HFFc6 (cell line): ENCODE data around the gene MOCS3. TPM values are rescaled to one million over a fixed set of nuclear protein-coding genes. Genes with fewer than 3 reads are reported as not detected.
A peak's percentile ranks its signal among the peaks of the same experiment; 100 is the strongest.

Experiments used
- DNase-seq: peaks from one replicate; pipeline ENCODE4 v3.0.0-alpha.2; 2018
- H3K27ac Mint-ChIP-seq: 2 replicates; pipeline ENCODE4 v1.8.0; 2020; ENCODE audit warnings: mild to moderate bottlenecking, mixed read lengths
- H3K27me3 Mint-ChIP-seq: 2 replicates; pipeline ENCODE4 v1.8.0; 2021; ENCODE audit warnings: mild to moderate bottlenecking, moderate library complexity, mixed read lengths; ENCODE audit not compliant: insufficient read depth
- H3K36me3 Mint-ChIP-seq: 2 replicates; pipeline ENCODE4 v1.8.0; 2021; ENCODE audit warnings: low read depth, mixed read lengths
- H3K4me1 Mint-ChIP-seq: 2 replicates; pipeline ENCODE4 v1.8.0; 2020; ENCODE audit warnings: low read depth, mixed read lengths
- H3K4me3 Mint-ChIP-seq: 2 replicates; pipeline ENCODE4 v1.8.0; 2020; ENCODE audit warnings: mild to moderate bottlenecking, moderate library complexity, mixed read lengths
- H3K9me3 Mint-ChIP-seq: 2 replicates; pipeline ENCODE4 v1.8.0; 2020; ENCODE audit warnings: mild to moderate bottlenecking, mixed read lengths
- total RNA-seq, 6 experiments: library from RNA; stranded (reverse); fragmentation: NEBNext Ultra II Directional; extraction: Animal tissue kit (Norgen Biotek cat#: 25700); gene quantifications; 2 replicates in 1 of 6; 3 replicates in 5 of 6; pipeline ENCODE4 v1.2.3, GENCODE V29; 2021
- TF ChIP-seq, protein P1 (sequence below): fragments of 200-600 bp; sonication (generic); IDR thresholded peaks from 2 replicates; pipeline ENCODE4 v1.5.0; 2021; ENCODE audit warnings: antibody characterized with exemption, mild to moderate bottlenecking

MOCS3 gene
- total RNA-seq, 6 experiments from 2014 or later, result 5.0 to 6.1 (median 5.4) TPM

DNA sequence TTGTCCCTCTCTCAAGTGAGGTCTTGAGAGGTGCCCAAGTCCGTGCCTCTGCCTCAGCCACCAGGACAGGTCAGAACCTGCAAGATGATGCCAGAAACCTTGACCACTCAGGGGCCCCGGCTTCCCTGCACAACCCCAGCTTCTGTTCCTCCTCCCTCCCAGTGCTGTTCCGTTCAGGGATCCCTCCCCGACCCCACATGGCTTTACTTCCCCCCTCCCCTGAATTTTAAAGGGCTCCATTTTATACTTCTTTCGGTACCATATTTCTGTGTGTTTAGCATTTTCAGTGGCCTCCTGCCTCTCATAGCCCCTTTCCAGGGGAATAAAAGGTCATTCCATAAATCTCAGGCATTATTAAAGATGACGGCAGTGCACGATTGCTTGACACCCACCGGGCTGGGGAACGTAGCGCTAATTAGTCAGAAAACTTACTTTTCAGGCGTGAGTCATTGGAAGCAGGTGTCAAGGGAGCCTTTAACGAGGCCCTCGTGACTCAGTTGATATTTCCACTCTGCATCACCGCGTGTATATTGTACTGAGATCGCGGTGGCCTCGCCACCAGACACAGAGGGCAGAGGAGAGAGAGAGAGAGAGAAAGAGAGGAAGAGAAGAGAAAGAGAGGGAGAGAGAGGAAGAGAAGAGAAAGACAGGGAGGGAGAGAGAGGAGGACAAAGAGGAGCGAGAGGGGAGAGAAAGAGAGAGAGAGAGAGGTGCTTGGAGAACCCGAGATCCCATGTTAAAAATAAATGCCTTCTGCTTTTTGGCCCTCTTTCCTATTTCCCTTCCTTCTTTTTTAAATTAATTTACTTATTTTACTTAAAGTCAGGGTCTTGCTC is 43.0 kb downstream of the MOCS3 start:
- TF ChIP-seq, protein P1, sequence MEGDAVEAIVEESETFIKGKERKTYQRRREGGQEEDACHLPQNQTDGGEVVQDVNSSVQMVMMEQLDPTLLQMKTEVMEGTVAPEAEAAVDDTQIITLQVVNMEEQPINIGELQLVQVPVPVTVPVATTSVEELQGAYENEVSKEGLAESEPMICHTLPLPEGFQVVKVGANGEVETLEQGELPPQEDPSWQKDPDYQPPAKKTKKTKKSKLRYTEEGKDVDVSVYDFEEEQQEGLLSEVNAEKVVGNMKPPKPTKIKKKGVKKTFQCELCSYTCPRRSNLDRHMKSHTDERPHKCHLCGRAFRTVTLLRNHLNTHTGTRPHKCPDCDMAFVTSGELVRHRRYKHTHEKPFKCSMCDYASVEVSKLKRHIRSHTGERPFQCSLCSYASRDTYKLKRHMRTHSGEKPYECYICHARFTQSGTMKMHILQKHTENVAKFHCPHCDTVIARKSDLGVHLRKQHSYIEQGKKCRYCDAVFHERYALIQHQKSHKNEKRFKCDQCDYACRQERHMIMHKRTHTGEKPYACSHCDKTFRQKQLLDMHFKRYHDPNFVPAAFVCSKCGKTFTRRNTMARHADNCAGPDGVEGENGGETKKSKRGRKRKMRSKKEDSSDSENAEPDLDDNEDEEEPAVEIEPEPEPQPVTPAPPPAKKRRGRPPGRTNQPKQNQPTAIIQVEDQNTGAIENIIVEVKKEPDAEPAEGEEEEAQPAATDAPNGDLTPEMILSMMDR, result no peak
- no peak for DNase-seq
- Mint-ChIP-seq H3K9me3 (no peaks in the 10 kb centered on the region), H3K27ac (no peak overlapping the region), H3K4me1 (peaks cover 7% of the 10 kb centered on the region), H3K27me3 (peaks cover 8% of the 10 kb centered on the region), H3K4me3 (no peak overlapping the region), H3K36me3 (no peaks in the 10 kb centered on the region)

GRCh38 chr20:51002633-51003032 is 44.0 kb downstream of the MOCS3 start:
- no peaks in the 10 kb centered on the region for H3K9me3 Mint-ChIP-seq
- no peak overlapping the region for H3K27ac Mint-ChIP-seq
- peaks cover 8% of the 10 kb centered on the region for H3K27me3 Mint-ChIP-seq
- no peaks in the 10 kb centered on the region for H3K4me1 Mint-ChIP-seq
- TF ChIP-seq, protein P1, result no peak
- no peaks in the 10 kb centered on the region for H3K36me3 Mint-ChIP-seq
- no peak for DNase-seq
- no peak overlapping the region for H3K4me3 Mint-ChIP-seq

DNA sequence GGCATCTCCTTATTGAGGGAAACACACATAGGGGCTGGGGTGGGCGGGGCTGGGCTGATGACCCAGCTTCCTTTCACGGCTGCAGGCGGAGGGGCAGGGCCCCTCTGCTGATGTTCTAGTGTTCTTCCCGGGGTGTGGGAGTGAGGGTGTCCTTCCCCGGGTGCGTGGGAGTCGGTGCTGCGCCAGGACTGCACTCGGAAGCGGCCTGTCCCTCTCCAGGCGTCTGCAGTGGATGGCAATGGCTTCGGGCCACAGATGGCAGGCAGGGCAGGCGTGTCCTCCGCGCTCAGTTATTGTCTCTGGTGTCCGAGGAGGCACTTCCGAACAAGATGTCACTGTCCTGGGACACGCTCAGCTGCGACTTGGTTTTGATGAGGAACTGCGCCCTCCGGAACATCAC is 45.1 kb downstream of the MOCS3 start:
- DNase-seq, result no peak
- H3K9me3 Mint-ChIP-seq, result no peaks in the 10 kb centered on the region
- peaks cover 8% of the 10 kb centered on the region for H3K27me3 Mint-ChIP-seq
- no peaks in the 10 kb centered on the region for H3K36me3 Mint-ChIP-seq
- no peak overlapping the region for H3K27ac Mint-ChIP-seq
- H3K4me3 Mint-ChIP-seq, result no peak overlapping the region
- TF ChIP-seq, protein P1, result no peak
- no peaks in the 10 kb centered on the region for H3K4me1 Mint-ChIP-seq

DNA sequence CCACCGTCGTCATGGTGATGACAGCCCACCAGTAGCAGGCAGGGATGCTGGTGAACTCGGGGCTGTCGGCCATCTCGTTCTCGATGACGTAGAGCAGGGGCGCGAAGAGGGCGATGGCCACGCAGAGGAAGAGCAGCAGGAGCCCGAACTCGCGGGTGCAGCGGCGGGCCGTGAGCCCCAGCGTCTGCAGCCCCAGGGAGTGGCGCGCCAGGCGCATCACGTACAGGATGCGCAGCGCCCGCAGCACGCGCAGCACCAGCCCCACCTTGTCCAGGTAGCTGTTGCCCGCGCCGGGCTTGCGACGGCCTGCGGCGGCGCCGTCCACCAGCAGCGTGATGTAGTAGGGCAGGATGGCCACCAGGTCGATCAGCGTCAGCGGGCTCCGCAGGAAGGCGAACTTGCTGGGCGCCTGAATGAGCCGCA is 45.7 kb downstream of the MOCS3 start:
- no peaks in the 10 kb centered on the region for H3K4me1 Mint-ChIP-seq
- H3K27me3 Mint-ChIP-seq, result peaks cover 4% of the 10 kb centered on the region
- H3K36me3 Mint-ChIP-seq, result no peaks in the 10 kb centered on the region
- no peak overlapping the region for H3K4me3 Mint-ChIP-seq
- DNase-seq, result no peak
- TF ChIP-seq, protein P1, result 0 out of 2 replicates have a peak, but pooled peaks have one; percentile 12
- no peaks in the 10 kb centered on the region for H3K9me3 Mint-ChIP-seq
- H3K27ac Mint-ChIP-seq, result no peak overlapping the region

- Mint-ChIP-seq H3K36me3 (no peaks in the 10 kb centered on the region), H3K27ac (no peak overlapping the region; the same call in 1 of the 2 replicates), H3K4me1 (no peaks in the 10 kb centered on the region), H3K9me3 (no peaks in the 10 kb centered on the region), H3K27me3 (peaks cover 4% of the 10 kb centered on the region), H3K4me3 (no peak overlapping the region)
- TF ChIP-seq, protein P1, result no peak
- no peak for DNase-seq
These were observed 46.2 kb downstream of the MOCS3 start for GRCh38 chr20:51004781-51005180.
